Panc1 (cell line): ENCODE results near the gene CNKSR2. TPM values are rescaled to one million over a fixed set of nuclear protein-coding genes. Genes with fewer than 3 reads are reported as not detected.

ENCODE experiments used
- ATAC-seq: fragments of 200-7000 bp; cut with Tn5 transposase; 2 replicates; pipeline ENCODE4 v1.9.1; 2020; ENCODE audit warnings: mild to moderate bottlenecking, moderate library complexity
- BruUV-seq: library from RNA; stranded (reverse); fragments of 400-500 nt; replicated peaks from 2 replicates; lab custom pipeline; 2021; lab: Mats Ljungman, UMichigan
- CTCF ChIA-PET: fragments of 300-600 bp; sonication (Branson Sonifier 250); formaldehyde crosslinking; loops from one replicate; lab custom pipeline; 2022; ENCODE audit warnings: antibody characterized with exemption; lab: Charles Lee
- POLR2A ChIA-PET: fragments of 300-600 bp; sonication (Branson Sonifier 250); formaldehyde crosslinking; loops from one replicate; lab custom pipeline; 2022; ENCODE audit warnings: antibody characterized with exemption; lab: Charles Lee
- DNase-seq: peaks from one replicate; pipeline ENCODE4 v3.0.0-alpha.2; 2010; ENCODE audit warnings: low read depth, low spot score
- H3K27ac ChIP-seq: 2 replicates; pipeline ENCODE4 v1.5.1; 2011; ENCODE audit warnings: mild to moderate bottlenecking, low read length, inconsistent platforms
- H3K27me3 ChIP-seq: fragments of 200-500 bp; sonication (Bioruptor generic); 2 replicates; pipeline ENCODE4 v1.6.0; 2014; ENCODE audit warnings: low read length, inconsistent platforms; ENCODE audit not compliant: control insufficient read depth, insufficient read depth
- H3K36me3 ChIP-seq: fragments of 200-500 bp; sonication (Bioruptor generic); 2 replicates; pipeline ENCODE4 v1.5.1; 2014; ENCODE audit warnings: inconsistent platforms, mild to moderate bottlenecking, low read length, moderate library complexity; ENCODE audit not compliant: control insufficient read depth, insufficient read depth
- H3K4me1 ChIP-seq: 2 replicates; pipeline ENCODE4 v1.5.1; 2011; ENCODE audit warnings: inconsistent platforms, mild to moderate bottlenecking, low read length, moderate library complexity; ENCODE audit not compliant: control insufficient read depth, insufficient read depth
- H3K4me3 ChIP-seq, 2 experiments: 2 replicates each; pipeline ENCODE4 v1.5.1; 2011 to 2012; ENCODE audit warnings: low read depth in 2 of 2, low read length in 2 of 2, mild to moderate bottlenecking in 2 of 2, inconsistent platforms in 1 of 2, moderate library complexity in 1 of 2
- H3K9me3 ChIP-seq: fragments of 200-500 bp; sonication (Bioruptor generic); 2 replicates; pipeline ENCODE4 v1.5.1; 2014; ENCODE audit warnings: low read depth, mild to moderate bottlenecking, inconsistent platforms, low read length, moderate library complexity; ENCODE audit not compliant: control insufficient read depth, insufficient read depth
- POLR2AphosphoS5 ChIP-seq: IDR thresholded peaks from 2 replicates; pipeline ENCODE4 v1.6.1; 2012; ENCODE audit warnings: mild to moderate bottlenecking, low read depth, low read length, moderate library complexity
- SIN3A ChIP-seq: IDR thresholded peaks from 2 replicates; pipeline ENCODE4 v1.6.1; 2012; ENCODE audit warnings: low read depth, mild to moderate bottlenecking, low read length, moderate library complexity, borderline replicate concordance; ENCODE audit not compliant: insufficient read depth
- TCF7L2 ChIP-seq: IDR thresholded peaks from 2 replicates; pipeline ENCODE4 v1.6.1; 2011; ENCODE audit warnings: mild to moderate bottlenecking, low read depth, low read length, inconsistent platforms
- in situ Hi-C: cut with HindIII; loops from 2 replicates; pipeline ENCODE4 v1.10.0; 2016; ENCODE audit warnings: low sequenced_read_pairs, low pct_unique_long_range_greater_than_20kb
- intact Hi-C: fragments of 100-400 bp; cut with micrococcal nuclease; formaldehyde crosslinking; loops from one replicate; pipeline ENCODE4 v1.10.0; 2022; ENCODE audit not compliant: unreplicated experiment
- total RNA-seq: library from RNA; stranded (reverse); gene quantifications from one replicate; pipeline ENCODE4 v1.2.1, GENCODE V29; 2021; ENCODE audit not compliant: unreplicated experiment
- TF ChIP-seq, protein P1 (sequence below), 2 experiments: IDR thresholded peaks; 2 replicates each; pipeline ENCODE4 v1.6.1; 2011 to 2012; ENCODE audit warnings: low read depth in 2 of 2, control low read depth in 1 of 2, low read length in 1 of 2, mild to moderate bottlenecking in 1 of 2, moderate library complexity in 1 of 2; ENCODE audit not compliant: insufficient read depth in 1 of 2
- TF ChIP-seq, protein P2 (sequence below): fragments of 450-650 bp; IDR thresholded peaks from 2 replicates; pipeline ENCODE4 v1.5.1; 2017; ENCODE audit warnings: mild to moderate bottlenecking

Gene CNKSR2
- total RNA-seq, 1 experiment from 2014 or later, result not detected

DNA sequence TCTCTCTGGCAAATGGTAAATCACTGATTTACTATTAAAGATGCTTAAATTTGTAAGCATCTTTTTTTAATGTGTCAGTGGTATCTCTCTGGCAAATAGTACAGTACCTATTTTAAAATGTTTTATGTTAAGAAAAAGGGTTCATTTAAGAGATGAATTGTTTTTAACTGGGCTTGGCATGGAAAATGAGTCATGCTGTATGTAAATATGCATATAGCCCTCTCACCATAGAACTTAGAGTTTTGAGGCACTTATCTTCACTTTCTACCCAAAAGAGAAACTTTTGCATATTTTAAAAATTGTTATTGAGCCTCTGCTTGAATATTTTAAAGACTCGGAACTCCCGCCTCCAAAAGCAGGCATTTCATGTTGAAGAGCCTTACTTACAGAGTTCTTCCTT lies 246.0 kb downstream of the CNKSR2 start:
- POLR2A ChIA-PET, result no interaction called here
- intact Hi-C loops, result no loop called here

DNA sequence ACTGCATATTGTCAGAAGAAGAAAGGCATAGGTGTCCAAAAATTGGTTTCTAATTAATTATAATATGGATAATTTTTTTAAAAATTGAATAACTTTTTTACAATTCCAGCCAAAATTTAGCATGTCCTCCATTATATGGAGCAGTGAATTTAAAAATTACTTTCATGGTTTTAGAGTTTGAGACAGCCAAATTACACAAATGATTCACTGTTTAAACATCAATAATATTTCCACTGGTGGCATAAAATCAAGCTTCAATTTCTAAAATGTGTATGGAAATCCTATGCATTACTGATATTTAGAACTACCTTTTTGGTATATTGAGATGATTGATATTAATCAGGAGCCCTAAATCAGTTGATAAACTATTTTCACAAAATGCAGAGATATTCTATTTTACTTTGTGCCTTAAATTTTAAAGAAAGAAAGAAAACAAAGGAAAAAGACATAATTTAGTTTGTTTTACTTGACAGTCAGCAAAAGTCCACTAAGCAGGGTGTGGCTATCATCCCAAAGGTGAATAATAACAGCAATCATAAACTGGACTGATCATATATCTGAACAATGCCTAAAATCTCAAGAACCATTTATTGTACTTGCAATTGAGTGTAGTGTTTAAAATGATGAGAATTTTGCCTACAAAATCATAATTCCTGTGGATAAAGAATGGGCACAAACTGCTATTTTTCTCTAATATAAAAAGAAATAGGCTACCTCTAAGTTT lies 249.7 kb downstream of the CNKSR2 start:
- H3K36me3 ChIP-seq, result no peaks in the 10 kb centered on the region
- ChIA-PET POLR2A (no interaction called here), CTCF (no interaction called here)
- no peaks in the 10 kb centered on the region for H3K9me3 ChIP-seq
- intact Hi-C loops (no loop called here), in situ Hi-C loops (no loop called here)
- H3K4me1 ChIP-seq, result no peaks in the 10 kb centered on the region
- DNase-seq (no peak), ATAC-seq (no peak)
- no peak overlapping the region for H3K4me3 ChIP-seq
- H3K27me3 ChIP-seq, result no peaks in the 10 kb centered on the region
- no TSS peak for BruUV-seq
- no peak overlapping the region for H3K27ac ChIP-seq
- TF ChIP-seq TCF7L2, result no peak
- TF ChIP-seq, protein P1, sequence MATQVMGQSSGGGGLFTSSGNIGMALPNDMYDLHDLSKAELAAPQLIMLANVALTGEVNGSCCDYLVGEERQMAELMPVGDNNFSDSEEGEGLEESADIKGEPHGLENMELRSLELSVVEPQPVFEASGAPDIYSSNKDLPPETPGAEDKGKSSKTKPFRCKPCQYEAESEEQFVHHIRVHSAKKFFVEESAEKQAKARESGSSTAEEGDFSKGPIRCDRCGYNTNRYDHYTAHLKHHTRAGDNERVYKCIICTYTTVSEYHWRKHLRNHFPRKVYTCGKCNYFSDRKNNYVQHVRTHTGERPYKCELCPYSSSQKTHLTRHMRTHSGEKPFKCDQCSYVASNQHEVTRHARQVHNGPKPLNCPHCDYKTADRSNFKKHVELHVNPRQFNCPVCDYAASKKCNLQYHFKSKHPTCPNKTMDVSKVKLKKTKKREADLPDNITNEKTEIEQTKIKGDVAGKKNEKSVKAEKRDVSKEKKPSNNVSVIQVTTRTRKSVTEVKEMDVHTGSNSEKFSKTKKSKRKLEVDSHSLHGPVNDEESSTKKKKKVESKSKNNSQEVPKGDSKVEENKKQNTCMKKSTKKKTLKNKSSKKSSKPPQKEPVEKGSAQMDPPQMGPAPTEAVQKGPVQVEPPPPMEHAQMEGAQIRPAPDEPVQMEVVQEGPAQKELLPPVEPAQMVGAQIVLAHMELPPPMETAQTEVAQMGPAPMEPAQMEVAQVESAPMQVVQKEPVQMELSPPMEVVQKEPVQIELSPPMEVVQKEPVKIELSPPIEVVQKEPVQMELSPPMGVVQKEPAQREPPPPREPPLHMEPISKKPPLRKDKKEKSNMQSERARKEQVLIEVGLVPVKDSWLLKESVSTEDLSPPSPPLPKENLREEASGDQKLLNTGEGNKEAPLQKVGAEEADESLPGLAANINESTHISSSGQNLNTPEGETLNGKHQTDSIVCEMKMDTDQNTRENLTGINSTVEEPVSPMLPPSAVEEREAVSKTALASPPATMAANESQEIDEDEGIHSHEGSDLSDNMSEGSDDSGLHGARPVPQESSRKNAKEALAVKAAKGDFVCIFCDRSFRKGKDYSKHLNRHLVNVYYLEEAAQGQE (IDR thresholded peaks at IDR 0.05; ENCODE audit: insufficient read depth in 1 of 2, low read depth in 2 of 2, low read length in 1 of 2), result no peak

More for the DNA sequence above, 246.0 kb downstream of the CNKSR2 start:
- Histone ChIP-seq H3K36me3 (no peaks in the 10 kb centered on the region), H3K27ac (no peak overlapping the region), H3K4me3 (no peak overlapping the region), H3K27me3 (no peaks in the 10 kb centered on the region), H3K9me3 (no peaks in the 10 kb centered on the region), H3K4me1 (no peaks in the 10 kb centered on the region)
- TF ChIP-seq, protein P2, sequence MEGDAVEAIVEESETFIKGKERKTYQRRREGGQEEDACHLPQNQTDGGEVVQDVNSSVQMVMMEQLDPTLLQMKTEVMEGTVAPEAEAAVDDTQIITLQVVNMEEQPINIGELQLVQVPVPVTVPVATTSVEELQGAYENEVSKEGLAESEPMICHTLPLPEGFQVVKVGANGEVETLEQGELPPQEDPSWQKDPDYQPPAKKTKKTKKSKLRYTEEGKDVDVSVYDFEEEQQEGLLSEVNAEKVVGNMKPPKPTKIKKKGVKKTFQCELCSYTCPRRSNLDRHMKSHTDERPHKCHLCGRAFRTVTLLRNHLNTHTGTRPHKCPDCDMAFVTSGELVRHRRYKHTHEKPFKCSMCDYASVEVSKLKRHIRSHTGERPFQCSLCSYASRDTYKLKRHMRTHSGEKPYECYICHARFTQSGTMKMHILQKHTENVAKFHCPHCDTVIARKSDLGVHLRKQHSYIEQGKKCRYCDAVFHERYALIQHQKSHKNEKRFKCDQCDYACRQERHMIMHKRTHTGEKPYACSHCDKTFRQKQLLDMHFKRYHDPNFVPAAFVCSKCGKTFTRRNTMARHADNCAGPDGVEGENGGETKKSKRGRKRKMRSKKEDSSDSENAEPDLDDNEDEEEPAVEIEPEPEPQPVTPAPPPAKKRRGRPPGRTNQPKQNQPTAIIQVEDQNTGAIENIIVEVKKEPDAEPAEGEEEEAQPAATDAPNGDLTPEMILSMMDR, result no peak
- TF ChIP-seq TCF7L2, result no peak
- TF ChIP-seq SIN3A, result no peak
- TF ChIP-seq, protein P1 (IDR thresholded peaks at IDR 0.05; ENCODE audit: insufficient read depth in 1 of 2, low read depth in 2 of 2, low read length in 1 of 2), result no peak
- TF ChIP-seq POLR2AphosphoS5, result no peak
- ATAC-seq (no peak), DNase-seq (no peak)
- CTCF ChIA-PET, result no interaction called here
- in situ Hi-C loops, result no loop called here
- BruUV-seq, result no TSS peak
